HG02840 (cell line): Measurements from ENCODE around the gene SLFN5.
"Not testable (repeated sequence)": the region's sequence is repeated elsewhere in the genome, so short reads cannot be mapped to it uniquely, and the experiment has no call there.

Experiments used
- ATAC-seq: cut with Tn5 transposase; IDR thresholded peaks from one replicate; pipeline ENCODE4 v1.9.1; 2021; ENCODE audit warnings: mild to moderate bottlenecking, moderate library complexity, moderate number of reproducible peaks; ENCODE audit not compliant: unreplicated experiment, low FRiP score

Gene SLFN5

DNA sequence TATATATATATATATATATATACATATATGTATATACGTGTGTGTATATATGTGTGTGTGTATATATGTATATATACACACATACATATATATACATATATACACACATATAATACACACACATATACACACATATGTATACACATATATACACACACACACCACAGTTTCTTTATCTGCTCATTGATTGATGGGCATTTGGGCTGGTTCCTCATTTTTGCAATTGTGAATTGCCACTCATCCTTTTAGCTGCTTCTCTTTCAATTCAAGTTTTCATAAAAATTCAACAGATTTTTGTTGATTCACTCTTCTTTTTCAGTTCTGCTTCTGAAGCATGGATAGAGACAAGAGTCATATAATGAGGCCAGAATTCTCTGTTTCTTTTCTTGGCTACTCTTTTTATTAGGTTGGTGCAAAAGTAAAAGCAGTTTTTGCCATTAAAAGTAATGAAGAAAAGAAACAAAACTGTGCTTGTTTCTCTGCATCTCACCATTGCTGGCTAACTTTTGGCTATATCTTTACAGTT is 44.5 kb downstream of the SLFN5 start:
- ATAC-seq = no peak

DNA sequence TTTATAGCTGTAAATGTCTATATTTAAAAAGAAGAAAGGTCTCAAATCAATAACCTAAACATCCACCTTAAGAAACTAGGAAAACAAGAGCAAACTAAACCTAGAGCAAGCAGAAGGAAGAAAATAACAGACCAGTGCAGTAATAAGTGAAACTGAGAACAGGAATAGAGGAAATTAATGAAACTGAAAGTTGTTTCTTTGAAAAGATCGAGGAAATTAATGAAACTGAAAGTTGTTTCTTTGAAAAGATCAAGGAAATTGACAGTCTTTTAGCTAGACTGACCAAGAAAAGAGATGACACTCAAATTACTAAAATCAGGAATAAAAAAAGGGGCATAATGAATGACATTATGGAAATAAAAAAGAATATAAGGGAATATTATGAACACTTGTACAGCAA is 46.4 kb downstream of the SLFN5 start:
- no peak for ATAC-seq

DNA sequence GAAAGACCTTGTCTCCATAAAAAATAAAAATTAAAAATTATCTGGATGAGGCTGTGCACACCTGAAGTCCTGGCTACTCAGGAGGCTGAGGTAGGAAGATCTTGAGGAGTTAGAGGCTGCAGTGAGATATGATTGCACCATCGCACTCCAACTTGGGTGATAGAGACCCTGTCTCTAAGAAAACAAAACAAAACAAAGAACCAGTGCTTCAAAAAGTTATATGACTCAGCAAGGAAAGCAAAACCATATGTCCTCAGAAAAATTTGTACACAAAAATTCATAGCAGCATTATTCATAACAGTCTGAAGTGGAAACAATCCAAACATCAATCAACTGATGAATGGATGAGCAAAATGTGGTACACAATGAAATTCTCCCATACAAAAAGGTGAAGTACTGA is 48.9 kb downstream of the SLFN5 start:
- ATAC-seq = no peak

DNA sequence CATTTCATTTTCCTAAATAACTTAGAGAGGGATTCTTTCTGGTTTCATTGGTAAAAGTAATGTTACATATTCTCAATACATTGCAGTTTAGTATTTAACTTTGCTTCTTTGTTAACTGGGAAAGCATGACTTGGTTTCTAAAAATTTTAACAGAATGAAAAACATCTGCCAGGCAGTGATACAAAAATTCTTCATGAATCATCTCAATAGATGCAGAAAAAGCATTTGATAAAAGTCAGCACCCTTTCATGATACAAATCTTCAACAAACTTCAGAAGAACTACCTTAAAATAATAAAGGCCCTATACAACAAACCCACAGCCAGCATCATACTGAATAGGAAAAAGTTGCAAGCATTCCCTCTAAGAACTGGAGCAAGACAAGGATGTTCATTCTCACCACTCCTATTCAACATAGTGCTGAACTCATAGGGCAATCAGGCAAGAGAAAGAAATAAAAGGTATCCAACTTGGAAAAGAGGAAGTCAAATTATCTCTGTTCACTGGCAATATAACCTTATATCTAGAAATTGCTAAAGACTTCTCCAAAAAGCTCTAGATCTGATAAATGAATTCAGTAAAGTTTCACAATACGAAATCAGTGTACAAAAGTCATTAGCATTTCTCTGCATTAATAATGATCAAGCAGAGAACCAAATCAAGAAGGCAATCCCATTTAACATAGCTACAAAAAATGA is 50.4 kb downstream of the SLFN5 start:
- no peak for ATAC-seq

DNA sequence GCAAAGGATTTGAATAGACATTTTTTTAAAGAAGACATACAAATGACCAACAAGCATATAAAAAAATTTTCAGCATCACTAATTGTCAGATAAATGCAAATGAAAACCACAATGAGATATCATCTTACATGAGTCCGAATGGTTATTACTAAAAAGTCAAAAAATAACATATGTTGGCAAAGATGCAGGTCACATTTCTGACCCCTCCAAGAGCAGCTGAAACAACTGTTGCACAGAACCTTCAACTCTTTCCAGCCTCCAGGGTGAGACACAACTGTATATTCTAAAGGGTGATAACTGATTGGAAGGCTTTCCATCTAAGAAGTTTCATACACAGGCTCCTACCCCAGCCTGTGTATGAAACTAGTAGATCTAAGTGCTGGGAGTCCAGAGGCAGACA is 51.9 kb downstream of the SLFN5 start:
- no peak for ATAC-seq

DNA sequence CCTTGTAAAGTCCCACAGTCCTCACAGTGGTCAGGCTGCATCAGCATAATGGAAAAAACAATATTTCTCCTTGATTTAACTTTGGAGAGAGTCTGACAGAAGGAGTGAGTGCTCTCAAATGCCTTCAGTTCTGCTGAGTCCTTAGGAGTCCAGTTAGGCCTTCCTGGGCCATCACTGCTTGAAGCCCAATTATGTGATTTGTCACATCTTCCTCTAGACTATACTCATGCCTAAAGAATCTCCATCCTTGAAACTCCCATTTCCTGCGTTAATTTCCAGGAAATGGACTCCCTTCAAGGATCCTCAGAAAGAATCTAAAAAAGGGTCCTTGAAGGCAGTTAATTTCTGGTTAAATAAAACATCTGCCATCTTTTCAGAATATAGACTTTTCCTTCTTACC is 52.8 kb downstream of the SLFN5 start:
- no peak for ATAC-seq

DNA sequence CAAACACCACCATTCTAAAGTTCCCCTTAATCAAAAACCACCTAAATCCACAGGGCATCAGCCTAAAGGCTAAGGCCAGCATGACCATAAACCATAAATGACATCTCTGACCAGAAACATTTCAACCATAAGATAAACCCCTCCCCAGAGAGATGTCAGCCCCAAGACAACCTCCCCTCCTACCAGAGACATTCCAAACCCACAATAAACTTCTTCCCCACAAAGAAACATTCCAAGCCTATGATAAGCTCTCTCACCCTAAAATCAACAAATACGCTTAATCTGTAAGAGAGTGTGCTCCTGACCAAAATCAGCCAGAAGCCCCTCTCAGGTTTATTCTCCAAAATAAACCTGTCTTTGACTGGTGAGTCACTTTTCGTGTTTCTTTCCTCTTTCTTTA is 54.8 kb downstream of the SLFN5 start:
- no peak for ATAC-seq

DNA sequence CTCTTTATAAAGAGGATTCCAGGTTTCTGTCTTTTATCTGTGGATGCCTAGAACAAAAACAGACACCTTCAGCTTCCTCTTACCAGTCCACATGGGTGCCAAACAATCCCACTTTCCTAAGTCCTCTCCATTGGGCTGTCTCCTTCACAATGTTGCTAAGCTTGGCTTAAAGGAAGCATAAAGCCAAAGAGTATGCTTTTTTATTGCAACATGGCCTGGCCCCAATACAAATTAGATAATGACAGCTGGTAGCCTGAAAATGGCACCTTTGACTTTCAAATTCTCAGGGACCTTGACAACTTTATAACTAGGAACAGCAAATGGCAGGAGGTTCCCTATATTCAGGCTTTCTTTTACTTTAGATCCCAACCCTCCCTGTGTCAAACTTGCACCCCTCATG is 55.8 kb downstream of the SLFN5 start:
- ATAC-seq = no peak

DNA sequence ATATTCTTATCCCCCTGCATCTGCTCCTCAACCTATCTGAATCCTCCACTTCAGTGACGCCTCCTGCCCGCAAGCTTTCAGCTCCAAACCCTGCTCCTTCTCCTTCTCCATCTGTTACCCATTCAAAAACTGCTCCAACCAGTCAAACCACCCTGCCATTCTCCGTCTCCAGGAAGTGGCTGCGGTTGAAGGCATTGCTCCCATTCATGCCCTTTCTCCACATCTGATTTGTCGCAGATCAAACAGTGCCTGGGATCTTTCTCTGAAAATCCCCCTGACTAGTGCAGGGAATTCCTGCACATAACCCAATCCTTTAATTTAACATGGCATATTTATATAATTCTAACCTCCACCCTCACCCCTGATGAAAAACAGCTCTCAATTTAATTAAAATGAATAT is 56.3 kb downstream of the SLFN5 start:
- no peak for ATAC-seq

DNA sequence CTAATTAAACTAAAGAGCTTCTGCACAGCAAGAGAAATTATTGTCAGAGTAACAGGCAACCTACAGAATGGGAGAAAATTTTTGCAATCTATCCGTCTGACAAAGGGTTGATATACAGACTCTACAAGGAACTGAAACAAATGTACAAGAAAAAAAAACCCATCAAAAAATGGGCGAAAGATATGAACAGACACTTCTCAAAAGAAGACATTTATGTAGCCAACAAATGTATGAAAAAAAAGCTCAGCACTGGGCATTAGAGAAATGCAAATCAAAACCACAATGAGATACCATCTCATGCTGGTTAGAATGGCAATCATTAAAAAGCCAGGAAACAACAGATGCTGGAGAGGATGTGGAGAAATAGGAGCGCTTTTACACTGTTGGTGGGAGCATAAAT is 66.5 kb downstream of the SLFN5 start:
- not testable (repeated sequence) for ATAC-seq

DNA sequence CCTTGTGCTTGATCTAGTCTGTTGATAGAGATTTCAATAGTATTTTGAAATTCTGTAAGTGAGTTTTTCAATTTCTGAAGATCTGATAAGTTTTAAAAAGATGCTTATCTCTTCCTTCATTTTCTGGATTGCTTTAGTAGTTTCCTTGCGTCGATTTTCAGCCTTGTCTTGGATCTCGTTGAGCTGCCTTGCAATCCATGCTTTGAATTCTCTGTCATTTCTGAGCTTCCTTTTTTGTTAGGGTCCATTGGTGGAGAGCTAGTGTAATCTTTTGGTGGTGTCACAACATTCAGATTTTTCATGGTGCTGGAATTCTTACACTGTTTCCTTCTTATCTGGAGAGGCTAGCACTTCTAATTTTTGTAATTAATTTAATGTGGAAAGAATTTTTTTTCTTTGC is 69.5 kb downstream of the SLFN5 start:
- ATAC-seq = peak; percentile 17

DNA sequence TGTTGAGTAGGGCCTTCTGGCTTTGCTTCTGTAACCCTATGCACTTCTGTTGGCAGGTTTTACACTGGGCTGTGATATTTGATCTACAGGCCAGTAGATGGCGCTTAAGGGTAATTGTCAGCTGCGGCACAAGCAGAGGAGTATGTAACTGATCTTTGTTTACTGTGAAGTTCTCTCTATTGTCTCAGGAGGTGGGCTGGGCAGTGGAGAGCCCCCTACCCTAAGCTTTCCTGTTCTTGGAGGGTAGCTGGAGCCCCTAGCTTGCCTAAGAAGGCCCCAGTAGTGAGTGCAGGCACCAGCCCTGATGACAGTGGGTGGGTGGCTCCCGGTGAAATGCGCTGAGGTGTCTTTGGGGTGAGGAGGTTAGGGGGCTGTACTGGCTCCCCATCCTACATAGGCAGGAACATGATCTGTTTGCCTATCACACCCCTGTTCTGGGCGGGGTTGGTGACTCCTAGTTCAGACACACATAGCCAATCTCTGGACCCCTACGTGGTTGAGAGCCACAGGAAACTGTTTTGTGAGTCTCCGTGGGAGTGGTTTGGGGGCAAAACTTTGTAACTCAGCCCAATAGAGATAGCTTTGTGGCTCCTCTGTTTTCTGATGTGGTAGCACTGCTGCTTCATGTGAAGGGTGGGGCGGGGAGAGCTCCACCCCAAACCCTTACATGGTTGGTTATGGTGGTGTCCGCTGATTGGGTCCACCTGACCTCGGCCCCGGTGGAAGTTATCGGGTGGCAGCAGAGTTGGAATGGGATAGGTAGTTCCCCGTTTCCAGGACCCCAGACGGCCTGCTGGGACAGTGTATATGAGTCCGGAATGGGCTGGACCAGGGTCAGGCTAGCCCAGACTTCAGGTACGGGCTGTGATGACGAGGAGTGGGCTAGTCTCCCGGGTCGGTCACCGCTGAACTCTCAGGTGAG is 70.2 kb downstream of the SLFN5 start:
- peak; percentile 63 for ATAC-seq

DNA sequence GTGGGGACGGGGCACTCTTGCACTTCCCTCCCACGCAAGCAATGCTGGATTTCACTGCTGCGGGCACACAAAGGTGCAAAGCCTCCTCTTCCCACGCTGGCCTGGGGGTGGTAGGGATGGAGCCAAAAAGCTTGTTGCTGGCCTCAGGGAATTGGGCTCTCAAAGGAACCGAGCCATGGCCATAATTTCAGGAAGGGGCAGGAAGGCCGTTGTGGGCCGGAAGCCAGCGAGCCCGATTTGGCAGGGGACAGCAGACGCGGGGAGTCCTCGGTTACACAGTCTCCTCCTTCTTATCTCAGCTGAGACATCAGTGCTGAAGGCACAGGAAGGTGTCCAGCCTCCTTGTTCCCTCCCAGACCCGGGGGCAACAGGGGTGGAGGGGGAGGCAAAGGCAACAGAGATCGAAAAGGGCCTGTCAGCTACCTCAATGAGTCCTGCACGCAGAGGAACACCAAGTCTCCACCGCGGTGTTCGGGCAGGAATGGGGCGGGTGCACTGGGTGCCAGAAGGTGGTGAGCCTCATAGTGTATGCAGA is 71.1 kb downstream of the SLFN5 start:
- no peak for ATAC-seq

DNA sequence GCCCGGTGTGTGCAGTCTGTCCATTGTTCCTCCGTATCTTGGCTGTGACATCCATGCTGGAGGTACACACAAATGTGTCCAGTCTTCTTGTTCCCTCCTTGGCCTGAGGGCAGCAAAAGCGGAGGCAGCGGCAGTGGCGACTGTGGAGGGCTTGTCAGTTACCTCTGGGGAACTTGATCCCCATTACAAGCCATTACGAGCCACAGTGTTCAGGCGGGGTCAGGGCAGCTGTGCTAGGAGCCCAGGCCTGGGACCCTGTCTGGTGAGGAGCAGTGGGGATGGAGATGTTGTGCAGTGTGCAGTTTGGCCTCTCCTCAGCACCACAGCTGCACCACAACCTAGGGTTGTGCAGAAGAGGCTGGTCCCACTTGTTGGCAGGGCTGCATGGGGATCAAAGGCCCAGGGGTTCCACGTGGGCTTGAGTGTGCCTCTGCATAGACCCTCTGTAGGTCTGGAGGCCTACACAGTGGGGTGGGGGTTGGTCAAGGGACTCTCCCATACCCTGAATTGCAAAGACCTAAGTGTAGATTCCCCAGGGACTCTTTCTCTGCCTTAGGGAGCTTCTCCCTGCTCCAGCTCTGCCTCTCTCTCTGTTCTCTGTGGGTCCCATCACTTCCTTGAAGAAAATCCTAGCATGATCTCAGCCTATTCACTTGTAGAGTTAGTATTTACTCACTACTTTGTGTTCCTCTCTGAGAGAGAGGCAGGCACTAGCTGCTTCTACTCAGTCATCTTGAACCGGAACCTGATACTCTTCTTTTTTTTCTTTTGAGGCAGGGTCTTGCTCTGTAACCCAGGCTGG is 71.7 kb downstream of the SLFN5 start:
- no peak for ATAC-seq

DNA sequence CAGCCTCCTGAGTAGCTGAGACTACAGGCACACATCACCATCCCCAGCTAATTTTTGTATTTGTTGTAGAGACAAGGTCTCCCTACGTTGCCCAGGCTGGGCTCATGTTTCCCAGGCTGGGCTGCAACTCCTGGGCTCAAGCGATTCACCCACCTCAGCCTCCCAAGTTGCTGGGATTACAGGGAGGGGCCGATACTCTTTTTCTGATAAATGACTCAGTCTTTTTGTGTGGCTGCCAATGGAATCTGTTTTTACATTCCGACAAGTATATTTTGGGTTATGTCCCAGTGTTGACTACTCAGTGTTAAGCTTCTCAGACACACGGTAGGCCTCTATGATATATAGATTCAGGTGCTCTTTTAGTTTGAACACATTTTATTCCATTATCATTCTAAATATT is 72.4 kb downstream of the SLFN5 start:
- no peak for ATAC-seq

DNA sequence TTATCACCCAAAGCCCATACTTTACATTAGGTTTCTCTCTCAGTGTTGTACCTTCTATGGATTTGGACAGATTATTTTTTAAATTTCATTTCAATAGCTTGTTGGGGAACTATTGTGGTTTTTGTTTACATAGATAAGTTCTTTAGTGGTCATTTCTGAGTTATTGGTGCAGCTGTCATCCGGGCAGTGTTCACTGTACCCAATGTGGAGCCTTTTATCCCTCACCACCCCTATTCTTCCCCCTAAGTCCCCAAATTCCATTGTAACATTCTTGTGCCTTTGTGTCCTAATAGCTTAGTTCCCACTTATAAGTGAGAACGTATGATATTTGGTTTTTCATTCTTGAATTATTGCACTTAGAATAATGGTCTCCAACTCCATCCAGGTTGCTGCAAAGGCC is 73.1 kb downstream of the SLFN5 start:
- ATAC-seq = no peak

DNA sequence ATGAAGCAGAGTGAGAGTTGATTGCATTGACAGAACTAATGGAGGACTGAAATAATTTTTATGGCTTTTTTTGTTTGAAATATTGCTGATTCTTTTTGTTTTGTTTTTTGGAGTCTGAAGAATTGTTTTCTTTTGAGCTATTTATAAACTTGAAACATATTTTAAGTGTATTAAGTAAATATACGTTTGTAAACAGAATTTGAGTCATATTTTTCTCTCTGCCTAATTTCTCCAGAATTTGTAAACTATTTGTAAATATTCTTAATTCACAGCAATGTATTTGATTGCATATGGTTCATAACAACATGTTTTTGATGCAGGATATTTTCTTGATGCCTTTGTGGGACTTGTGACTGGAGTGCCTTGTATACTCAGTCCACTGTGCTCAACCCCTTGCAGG is 79.9 kb downstream of the SLFN5 start:
- no peak for ATAC-seq
